Neuron (in vitro differentiated cells): Measurements from ENCODE around the gene STAMBPL1.
"Not testable (repeated sequence)": the region's sequence is repeated elsewhere in the genome, so short reads cannot be mapped to it uniquely, and the experiment has no call there.

ENCODE experiments used
- H2AFZ ChIP-seq: one replicate; pipeline ENCODE4 v1.6.1; 2013; ENCODE audit warnings: low read depth, mild to moderate bottlenecking, inconsistent platforms, low read length, moderate library complexity
- H3K27me3 ChIP-seq: one replicate; pipeline ENCODE4 v1.6.1; 2013; ENCODE audit warnings: low read length; ENCODE audit not compliant: insufficient read depth
- H3K36me3 ChIP-seq: one replicate; pipeline ENCODE4 v1.6.1; 2013; ENCODE audit warnings: low read length; ENCODE audit not compliant: insufficient read depth
- H3K4me1 ChIP-seq: one replicate; pipeline ENCODE4 v1.6.1; 2013; ENCODE audit warnings: low read length; ENCODE audit not compliant: insufficient read depth
- H3K4me3 ChIP-seq: 2 replicates; pipeline ENCODE4 v1.5.1; 2013; ENCODE audit warnings: mild to moderate bottlenecking, low read length, moderate library complexity
- H3K9me3 ChIP-seq: one replicate; pipeline ENCODE4 v1.6.1; 2013; ENCODE audit warnings: low read length

The STAMBPL1 gene

GRCh38 chr10:88866454-88866853 lies 13.6 kb upstream of the STAMBPL1 start:
- Histone ChIP-seq H3K4me3 (no peak overlapping the region), H3K36me3 (no peaks in the 10 kb centered on the region), H2AFZ (no peak overlapping the region), H3K9me3 (no peaks in the 10 kb centered on the region), H3K27me3 (peaks cover 8% of the 10 kb centered on the region), H3K4me1 (no peaks in the 10 kb centered on the region)

- H3K27me3 ChIP-seq: peaks cover 3% of the 10 kb centered on the region
- H3K9me3 ChIP-seq: no peaks in the 10 kb centered on the region
- no peaks in the 10 kb centered on the region for H3K36me3 ChIP-seq
- H2AFZ ChIP-seq: no peak overlapping the region
- no peaks in the 10 kb centered on the region for H3K4me1 ChIP-seq
- H3K4me3 ChIP-seq: no peak overlapping the region
These were observed 10.0 kb upstream of the STAMBPL1 start for GRCh38 chr10:88870089-88870488.

GRCh38 chr10:88873757-88874156 lies 6.3 kb upstream of the STAMBPL1 start:
- Histone ChIP-seq H3K36me3 (no peaks in the 10 kb centered on the region), H2AFZ (no peak overlapping the region), H3K4me3 (no peak overlapping the region), H3K4me1 (no peaks in the 10 kb centered on the region), H3K9me3 (no peaks in the 10 kb centered on the region), H3K27me3 (peaks cover 11% of the 10 kb centered on the region)

- H2AFZ ChIP-seq: no peak overlapping the region
- peaks cover 16% of the 10 kb centered on the region for H3K27me3 ChIP-seq
- no peak overlapping the region for H3K4me3 ChIP-seq
- H3K4me1 ChIP-seq: no peaks in the 10 kb centered on the region
- H3K36me3 ChIP-seq: no peaks in the 10 kb centered on the region
- no peaks in the 10 kb centered on the region for H3K9me3 ChIP-seq
These were observed 5.8 kb upstream of the STAMBPL1 start for GRCh38 chr10:88874281-88874680.

GRCh38 chr10:88875081-88875480 lies 5.0 kb upstream of the STAMBPL1 start:
- H3K27me3 ChIP-seq: peaks cover 17% of the 10 kb centered on the region
- H3K4me3 ChIP-seq: no peak overlapping the region

GRCh38 chr10:88877298-88877697 lies 2.7 kb upstream of the STAMBPL1 start:
- Histone ChIP-seq H3K4me3 (no peak overlapping the region), H2AFZ (no peak overlapping the region), H3K36me3 (no peaks in the 10 kb centered on the region), H3K4me1 (peaks cover 6% of the 10 kb centered on the region), H3K27me3 (peaks cover 17% of the 10 kb centered on the region), H3K9me3 (no peaks in the 10 kb centered on the region)

More at GRCh38 chr10:88875081-88875480, 5.0 kb upstream of the STAMBPL1 start:
- Histone ChIP-seq H2AFZ (no peak overlapping the region), H3K36me3 (no peaks in the 10 kb centered on the region), H3K9me3 (no peaks in the 10 kb centered on the region), H3K4me1 (peaks cover 4% of the 10 kb centered on the region)

- H3K27me3 ChIP-seq: peaks cover 13% of the 10 kb centered on the region
- peaks cover 6% of the 10 kb centered on the region for H3K4me1 ChIP-seq
These were observed 434 bp downstream of the STAMBPL1 start for GRCh38 chr10:88880282-88881076.

GRCh38 chr10:88881320-88881719 lies 1.3 kb downstream of the STAMBPL1 start:
- Histone ChIP-seq H3K4me1 (peaks cover 6% of the 10 kb centered on the region), H3K27me3 (peaks cover 13% of the 10 kb centered on the region), H3K4me3 (peak overlapping the region; percentile 76), H3K36me3 (no peaks in the 10 kb centered on the region), H3K9me3 (no peaks in the 10 kb centered on the region), H2AFZ (peak overlapping the region; percentile 97)

More at GRCh38 chr10:88880282-88881076, 434 bp downstream of the STAMBPL1 start:
- Histone ChIP-seq H3K9me3 (no peaks in the 10 kb centered on the region), H3K36me3 (no peaks in the 10 kb centered on the region), H2AFZ (peak overlapping the region; percentile 97), H3K4me3 (peak overlapping the region; percentile 76)

GRCh38 chr10:88881922-88882645 lies 2.0 kb downstream of the STAMBPL1 start:
- H3K36me3 ChIP-seq: no peaks in the 10 kb centered on the region

GRCh38 chr10:88882646-88883447 lies 2.8 kb downstream of the STAMBPL1 start:
- H3K4me3 ChIP-seq, H3K27me3 ChIP-seq, H3K4me1 ChIP-seq, H3K36me3 ChIP-seq, H3K9me3 ChIP-seq, H2AFZ ChIP-seq: not testable (repeated sequence)

More at GRCh38 chr10:88881922-88882645, 2.0 kb downstream of the STAMBPL1 start:
- H3K27me3 ChIP-seq: peaks cover 13% of the 10 kb centered on the region
- no peaks in the 10 kb centered on the region for H3K9me3 ChIP-seq
- H2AFZ ChIP-seq: no peak overlapping the region
- no peak overlapping the region for H3K4me3 ChIP-seq
- peaks cover 6% of the 10 kb centered on the region for H3K4me1 ChIP-seq

- Histone ChIP-seq H3K4me3 (no peak overlapping the region), H3K4me1 (peaks cover 6% of the 10 kb centered on the region), H3K27me3 (peaks cover 9% of the 10 kb centered on the region), H3K36me3 (no peaks in the 10 kb centered on the region), H2AFZ (no peak overlapping the region), H3K9me3 (no peaks in the 10 kb centered on the region)
These were observed 3.4 kb downstream of the STAMBPL1 start for GRCh38 chr10:88883448-88883809.

- Histone ChIP-seq H2AFZ (no peak overlapping the region), H3K36me3 (no peaks in the 10 kb centered on the region), H3K9me3 (no peaks in the 10 kb centered on the region), H3K4me3 (no peak overlapping the region), H3K27me3 (no peaks in the 10 kb centered on the region), H3K4me1 (no peaks in the 10 kb centered on the region)
These were observed 6.5 kb downstream of the STAMBPL1 start for GRCh38 chr10:88886557-88886956.
